ENCODE data around the gene ABLIM2.

- no peak for TF ChIP-seq CBX3 (IDR thresholded peaks at IDR 0.05; ENCODE audit: borderline replicate concordance, low read depth)
- no peak for TF ChIP-seq NFXL1 (IDR thresholded peaks at IDR 0.05; ENCODE audit: borderline replicate concordance)
- no peak for TF ChIP-seq CTCF (IDR thresholded peaks at IDR 0.05 in 2 of 3, conservative IDR thresholded peaks at IDR 0.05 in 1 of 3; ENCODE audit: control insufficient read depth in 2 of 3, extremely low read depth in 1 of 3, insufficient read depth in 1 of 3, low read depth in 3 of 3, low read length in 3 of 3)
- TF ChIP-seq POLR2A (IDR thresholded peaks at IDR 0.05; ENCODE audit: low read depth, low read length): no peak
Observed at GRCh38 chr4:8195841-8196458, 37.3 kb upstream of the ABLIM2 start.
